ENCODE data around the gene POU2F1. TPM values are rescaled to one million over a fixed set of nuclear protein-coding genes. Genes with fewer than 3 reads are reported as not detected.

POU2F1 gene
- total and polyA plus RNA-seq, 12 donors = 3.2 to 52.5 (median 12.6) TPM

DNA sequence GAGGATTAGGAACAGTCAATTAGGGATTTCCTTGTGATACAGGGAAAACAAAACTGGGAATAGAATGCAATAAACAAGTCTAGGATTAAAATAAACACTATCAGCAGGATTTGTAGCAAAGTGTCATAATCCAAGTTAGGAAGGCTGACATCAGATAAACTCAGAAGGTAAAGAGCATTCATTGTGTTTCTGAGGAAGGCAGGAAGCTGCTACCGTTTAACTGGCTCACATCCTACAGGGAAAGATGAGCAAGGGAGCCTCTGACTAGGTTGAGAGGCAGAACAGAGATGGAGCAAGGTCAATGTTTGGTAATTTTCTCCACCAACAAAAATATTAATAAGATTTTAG is 124.7 kb downstream of the POU2F1 start:
- Histone ChIP-seq H3K9me3 (replicated peaks in 1 of 3) (no peaks in the 10 kb centered on the region), H3K4me1 (replicated peaks in 1 of 2) (peaks cover 0 to 5% of the 10 kb centered on the region in 2 donors), H3K36me3 (replicated peaks in 1 of 2) (no peaks in the 10 kb centered on the region), H3K27me3 (no peaks in the 10 kb centered on the region), H3K4me3 (no peak overlapping the region), H3K27ac (no peak overlapping the region)
- no peak for DNase-seq
- WGBS, 4 donors = 10 to 25% (median 19%) methylated on average over 1 of the region's 1 CpG
- intact Hi-C loops (cut with DNase I) = no loop called here
- TF ChIP-seq CTCF (IDR thresholded peaks at IDR 0.05) (no peak), POLR2A (IDR thresholded peaks at IDR 0.05) (no peak)

GRCh38 chr1:167357305-167357704 is 136.6 kb downstream of the POU2F1 start:
- no peaks in the 10 kb centered on the region for H3K27me3 ChIP-seq
- H3K27ac ChIP-seq = no peak overlapping the region
- WGBS, 4 donors = 86 to 88% (median 88%) methylated on average over 6 of the region's 6 CpGs
- H3K4me1 ChIP-seq (replicated peaks in 1 of 2) = peaks cover 0 to 7% of the 10 kb centered on the region in 2 donors
- H3K4me3 ChIP-seq = no peak overlapping the region
- no peaks in the 10 kb centered on the region for H3K9me3 ChIP-seq (replicated peaks in 1 of 3)
- intact Hi-C loops (cut with DNase I) = no loop called here
- H3K36me3 ChIP-seq (replicated peaks in 1 of 2) = no peaks in the 10 kb centered on the region
- no peak for DNase-seq
- TF ChIP-seq POLR2A (IDR thresholded peaks at IDR 0.05) = no peak

- no peak overlapping the region for H3K27ac ChIP-seq
- no peaks in the 10 kb centered on the region for H3K27me3 ChIP-seq
- no peak for TF ChIP-seq CTCF (IDR thresholded peaks at IDR 0.05)
- no peak for TF ChIP-seq POLR2A (IDR thresholded peaks at IDR 0.05)
- no peak for DNase-seq
- WGBS, 4 donors = 94 to 97% (median 96%) methylated on average over 4 of the region's 4 CpGs
- H3K9me3 ChIP-seq (replicated peaks in 1 of 3) = no peaks in the 10 kb centered on the region
- no peaks in the 10 kb centered on the region for H3K36me3 ChIP-seq (replicated peaks in 1 of 2)
- intact Hi-C loops (cut with DNase I) = no loop called here
- H3K4me3 ChIP-seq = no peak overlapping the region
- no peaks in the 10 kb centered on the region for H3K4me1 ChIP-seq (replicated peaks in 1 of 2)
Observed at GRCh38 chr1:167359295-167359694, 138.6 kb downstream of the POU2F1 start.

DNA sequence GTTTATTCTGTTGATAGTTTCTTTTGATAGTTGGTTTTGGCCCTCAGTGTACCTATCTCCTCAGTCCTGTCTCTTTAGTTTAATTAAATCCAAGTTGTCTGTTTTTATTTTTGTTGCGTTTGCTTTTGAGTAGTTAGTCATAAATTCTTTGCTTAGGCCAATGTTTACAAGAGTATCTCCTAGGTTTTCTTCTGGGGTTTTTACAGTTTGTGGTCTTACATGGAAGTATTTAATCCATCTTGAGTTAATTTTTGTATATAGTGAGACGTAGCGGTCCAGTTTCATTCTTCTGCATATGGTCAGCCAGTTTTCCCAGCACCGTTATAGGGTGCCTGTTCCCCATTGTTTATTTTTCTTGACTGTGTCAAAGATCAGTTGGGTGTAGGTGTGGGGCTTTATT is 139.4 kb downstream of the POU2F1 start:
- H3K27me3 ChIP-seq = no peaks in the 10 kb centered on the region
- H3K36me3 ChIP-seq (replicated peaks in 1 of 2) = no peaks in the 10 kb centered on the region
- no peaks in the 10 kb centered on the region for H3K9me3 ChIP-seq (replicated peaks in 1 of 3)
- H3K4me3 ChIP-seq = no peak overlapping the region
- no peak for TF ChIP-seq CTCF (IDR thresholded peaks at IDR 0.05)
- intact Hi-C loops (cut with DNase I) = no loop called here
- no peaks in the 10 kb centered on the region for H3K4me1 ChIP-seq (replicated peaks in 1 of 2)
- no peak for DNase-seq
- WGBS, 4 donors = 81 to 89% (median 86%) methylated on average over 4 of the region's 4 CpGs
- no peak overlapping the region for H3K27ac ChIP-seq

GRCh38 chr1:167362638-167363037 is 142.0 kb downstream of the POU2F1 start:
- Histone ChIP-seq H3K4me3 (no peak overlapping the region), H3K4me1 (replicated peaks in 1 of 2) (no peaks in the 10 kb centered on the region), H3K36me3 (replicated peaks in 1 of 2) (no peaks in the 10 kb centered on the region), H3K27me3 (no peaks in the 10 kb centered on the region), H3K9me3 (replicated peaks in 1 of 3) (no peaks in the 10 kb centered on the region), H3K27ac (no peak overlapping the region)
- DNase-seq = no peak
- 92 to 100% (median 94%) methylated on average over 1 of the region's 1 CpG for WGBS, 4 donors
- intact Hi-C loops (cut with DNase I) = no loop called here
- no peak for TF ChIP-seq CTCF (IDR thresholded peaks at IDR 0.05)
- TF ChIP-seq POLR2A (IDR thresholded peaks at IDR 0.05) = no peak

All from adrenal gland (tissue), 12 donors.